CD4-positive, alpha-beta T cell treated with Interleukin-6 at 100 ng/mL for 8 hours (primary cell): Measurements from ENCODE around the gene CCL21.
A peak's percentile ranks its signal among the peaks of the same experiment; 100 is the strongest.

Source experiments
- DNase-seq: peaks from one replicate; pipeline ENCODE4 v3.0.0-alpha.2; 2020; ENCODE audit warnings: mixed read lengths, low spot score

The CCL21 gene

GRCh38 chr9:34707130-34707529 lies 2.8 kb downstream of the CCL21 start:
- no peak for DNase-seq

GRCh38 chr9:34701769-34702736 lies 7.9 kb downstream of the CCL21 start:
- peak; percentile 79 for DNase-seq

GRCh38 chr9:34701023-34701768 lies 8.7 kb downstream of the CCL21 start:
- DNase-seq = peak; percentile 68

GRCh38 chr9:34694811-34695210 lies 15.1 kb downstream of the CCL21 start:
- no peak for DNase-seq

GRCh38 chr9:34693560-34693959 lies 16.4 kb downstream of the CCL21 start:
- DNase-seq = no peak

GRCh38 chr9:34691936-34692315 lies 18.0 kb downstream of the CCL21 start:
- DNase-seq = no peak

GRCh38 chr9:34690983-34691935 lies 18.7 kb downstream of the CCL21 start, which contains the start of gene CCL19:
Gene CCL19 (minus strand): TSS chr9:34691276. CDS start chr9:34691139, 137 bp downstream.
- no peak for DNase-seq

GRCh38 chr9:34689512-34689911 lies 20.4 kb downstream of the CCL21 start:
- DNase-seq = no peak

GRCh38 chr9:34689116-34689470 lies 20.8 kb downstream of the CCL21 start:
- no peak for DNase-seq

- no peak for DNase-seq
These were observed 21.4 kb downstream of the CCL21 start for GRCh38 chr9:34688329-34689115.

- DNase-seq = no peak
These were observed 22.5 kb downstream of the CCL21 start for GRCh38 chr9:34687276-34688030.

- DNase-seq = no peak
These were observed 23.2 kb downstream of the CCL21 start for GRCh38 chr9:34686732-34687131.

GRCh38 chr9:34686231-34686630 lies 23.7 kb downstream of the CCL21 start:
- no peak for DNase-seq

- DNase-seq = no peak
These were observed 24.3 kb downstream of the CCL21 start for GRCh38 chr9:34685591-34685990.

- DNase-seq = no peak
These were observed 25.1 kb downstream of the CCL21 start for GRCh38 chr9:34684816-34685215.

GRCh38 chr9:34684145-34684544 lies 25.8 kb downstream of the CCL21 start:
- DNase-seq = no peak

GRCh38 chr9:34675869-34676268 lies 34.1 kb downstream of the CCL21 start:
- no peak for DNase-seq

GRCh38 chr9:34675048-34675714 lies 34.8 kb downstream of the CCL21 start:
- DNase-seq = peak; percentile 54

GRCh38 chr9:34674440-34674839 lies 35.5 kb downstream of the CCL21 start:
- no peak for DNase-seq

- no peak for DNase-seq
These were observed 38.6 kb downstream of the CCL21 start for GRCh38 chr9:34671307-34671706.
